H9 (cell line): ENCODE measurements around the gene TRMT1. TPM values are rescaled to one million over a fixed set of nuclear protein-coding genes. Genes with fewer than 3 reads are reported as not detected.

Source experiments
- DNase-seq: peaks from one replicate; pipeline ENCODE4 v3.0.0-alpha.2; 2017
- H2AFZ ChIP-seq: one replicate; pipeline ENCODE4 v1.6.1; 2013; ENCODE audit warnings: mild to moderate bottlenecking, low read length, control low read depth, moderate library complexity
- H2AK5ac ChIP-seq: 2 replicates; pipeline ENCODE4 v1.6.1; 2013; ENCODE audit warnings: low read length, control low read depth, mixed read lengths; ENCODE audit not compliant: insufficient read length
- H2BK120ac ChIP-seq: one replicate; pipeline ENCODE4 v1.6.1; 2013; ENCODE audit warnings: low read depth, mild to moderate bottlenecking, low read length, control low read depth, inconsistent platforms; ENCODE audit not compliant: poor library complexity, severe bottlenecking
- H2BK12ac ChIP-seq: 2 replicates; pipeline ENCODE4 v1.6.1; 2013; ENCODE audit warnings: low read length, control low read depth, mixed read lengths, low read depth; ENCODE audit not compliant: insufficient read length
- H2BK15ac ChIP-seq: 2 replicates; pipeline ENCODE4 v1.6.1; 2013; ENCODE audit warnings: low read depth, low read length, control low read depth
- H2BK20ac ChIP-seq: one replicate; pipeline ENCODE4 v1.6.1; 2013; ENCODE audit warnings: low read depth, mild to moderate bottlenecking, low read length, control low read depth, inconsistent platforms; ENCODE audit not compliant: poor library complexity, severe bottlenecking
- H2BK5ac ChIP-seq: 2 replicates; pipeline ENCODE4 v1.6.1; 2013; ENCODE audit warnings: low read length, control low read depth, mixed read lengths; ENCODE audit not compliant: insufficient read length
- H3K14ac ChIP-seq: 2 replicates; pipeline ENCODE4 v1.6.1; 2013; ENCODE audit warnings: low read length, control low read depth; ENCODE audit not compliant: insufficient read depth
- H3K18ac ChIP-seq: 2 replicates; pipeline ENCODE4 v1.6.1; 2013; ENCODE audit warnings: low read depth, mild to moderate bottlenecking, mixed read lengths, low read length, control low read depth; ENCODE audit not compliant: insufficient read length
- H3K23ac ChIP-seq: 2 replicates; pipeline ENCODE4 v1.6.1; 2013; ENCODE audit warnings: low read length, control low read depth, mixed read lengths, low read depth; ENCODE audit not compliant: insufficient read length
- H3K23me2 ChIP-seq: 2 replicates; pipeline ENCODE4 v1.6.1; 2013; ENCODE audit warnings: low read depth, mild to moderate bottlenecking, mixed read lengths, low read length, control low read depth; ENCODE audit not compliant: insufficient read length, poor library complexity, severe bottlenecking
- H3K27ac ChIP-seq: 2 replicates; pipeline ENCODE4 v1.5.1; 2013; ENCODE audit warnings: low read length, control low read depth, mixed read lengths, low read depth; ENCODE audit not compliant: insufficient read length
- H3K27me3 ChIP-seq: 2 replicates; pipeline ENCODE4 v1.6.1; 2013; ENCODE audit warnings: low read length, control low read depth, inconsistent platforms; ENCODE audit not compliant: insufficient read depth
- H3K4ac ChIP-seq: 2 replicates; pipeline ENCODE4 v1.6.1; 2013; ENCODE audit warnings: low read depth, mild to moderate bottlenecking, control low read depth, inconsistent platforms, low read length, moderate library complexity
- H3K4me1 ChIP-seq: 2 replicates; pipeline ENCODE4 v1.6.1; 2013; ENCODE audit warnings: low read length, control low read depth, inconsistent platforms; ENCODE audit not compliant: insufficient read depth
- H3K4me2 ChIP-seq: 2 replicates; pipeline ENCODE4 v1.6.1; 2013; ENCODE audit warnings: low read length, control low read depth, mixed read lengths; ENCODE audit not compliant: insufficient read length, insufficient read depth
- H3K56ac ChIP-seq: 2 replicates; pipeline ENCODE4 v1.6.1; 2013; ENCODE audit warnings: low read depth, mild to moderate bottlenecking, mixed read lengths, low read length, control low read depth; ENCODE audit not compliant: insufficient read length
- H3K79me1 ChIP-seq: 2 replicates; pipeline ENCODE4 v1.6.1; 2013; ENCODE audit warnings: low read depth, mild to moderate bottlenecking, moderate library complexity, low read length, control low read depth, inconsistent platforms; ENCODE audit not compliant: insufficient read depth, poor library complexity, severe bottlenecking
- H3K79me2 ChIP-seq: 2 replicates; pipeline ENCODE4 v1.6.1; 2013; ENCODE audit warnings: low read length, control low read depth, inconsistent platforms; ENCODE audit not compliant: insufficient read depth
- H3K9ac ChIP-seq: 2 replicates; pipeline ENCODE4 v1.6.1; 2013; ENCODE audit warnings: low read length, control low read depth, mixed read lengths; ENCODE audit not compliant: insufficient read length; ENCODE audit errors: extremely low read depth
- H3K9me3 ChIP-seq: one replicate; pipeline ENCODE4 v1.6.1; 2013; ENCODE audit warnings: low read depth, low read length, inconsistent platforms; ENCODE audit not compliant: control insufficient read depth
- H3T11ph ChIP-seq: one replicate; pipeline ENCODE4 v1.6.1; 2013; ENCODE audit warnings: mild to moderate bottlenecking, low read length, control low read depth, inconsistent platforms
- H4K20me1 ChIP-seq: one replicate; pipeline ENCODE4 v1.6.1; 2013; ENCODE audit not compliant: control insufficient read depth, insufficient read length, insufficient read depth
- H4K5ac ChIP-seq: 2 replicates; pipeline ENCODE4 v1.6.1; 2013; ENCODE audit warnings: low read depth, mild to moderate bottlenecking, mixed read lengths, low read length, control low read depth; ENCODE audit not compliant: insufficient read length
- H4K8ac ChIP-seq: replicated peaks from 2 replicates; pipeline ENCODE4 v1.6.1; 2013; ENCODE audit warnings: low read length, control low read depth, mixed read lengths, low read depth; ENCODE audit not compliant: insufficient read length
- H4K91ac ChIP-seq: 2 replicates; pipeline ENCODE4 v1.6.1; 2013; ENCODE audit warnings: low read depth, mild to moderate bottlenecking, moderate library complexity, mixed read lengths, low read length, control low read depth; ENCODE audit not compliant: insufficient read length
- H3K27ac Mint-ChIP-seq, 3 experiments: 2 replicates in 2 of 3; 3 replicates in 1 of 3; pipeline ENCODE4 v1.8.0; 2020 to 2021; ENCODE audit warnings: mixed read lengths in 3 of 3, mild to moderate bottlenecking in 1 of 3, moderate library complexity in 1 of 3
- H3K27me3 Mint-ChIP-seq: 2 replicates; pipeline ENCODE4 v1.8.0; 2021; ENCODE audit warnings: low read depth, mild to moderate bottlenecking, moderate library complexity, mixed read lengths
- H3K36me3 Mint-ChIP-seq, 3 experiments: 2 replicates in 2 of 3; 3 replicates in 1 of 3; pipeline ENCODE4 v1.8.0; 2020 to 2021; ENCODE audit warnings: low read depth in 3 of 3, mixed read lengths in 3 of 3; ENCODE audit not compliant: insufficient read depth in 1 of 3
- H3K4me1 Mint-ChIP-seq, 2 experiments: 2 replicates each; pipeline ENCODE4 v1.8.0; 2020; ENCODE audit warnings: mixed read lengths in 2 of 2
- H3K4me3 Mint-ChIP-seq, 2 experiments: 2 replicates in 1 of 2; 3 replicates in 1 of 2; pipeline ENCODE4 v1.8.0; 2020 to 2021; ENCODE audit warnings: mild to moderate bottlenecking in 2 of 2, mixed read lengths in 2 of 2, moderate library complexity in 1 of 2
- H3K9me3 Mint-ChIP-seq, 2 experiments: 2 replicates in 1 of 2; 3 replicates in 1 of 2; pipeline ENCODE4 v1.8.0; 2020; ENCODE audit warnings: mild to moderate bottlenecking in 2 of 2, mixed read lengths in 2 of 2, moderate library complexity in 1 of 2
- WGBS: extraction: QIAGEN DNeasy Blood & Tissue Kit; methylation state at CpG from one replicate; pipeline ENCODE4 v1.1.7; 2013; ENCODE audit warnings: missing lambda C conversion rate, low lambda C conversion rate, mixed read lengths; ENCODE audit not compliant: insufficient read length; ENCODE audit errors: extremely low coverage; 5-methylcytosine and 5-hydroxymethylcytosine counted together
- total RNA-seq: library from RNA; stranded (reverse); gene quantifications from 2 replicates; pipeline ENCODE4 v1.2.1, GENCODE V29; 2021
- TF ChIP-seq, protein P1 (sequence below): fragments of 200-600 bp; sonication (generic); conservative IDR thresholded peaks from 3 replicates; pipeline ENCODE4 v1.8.0; 2021; ENCODE audit warnings: antibody characterized with exemption, mild to moderate bottlenecking

The TRMT1 gene
- total RNA-seq, 1 experiment from 2014 or later = 95.7 TPM

DNA sequence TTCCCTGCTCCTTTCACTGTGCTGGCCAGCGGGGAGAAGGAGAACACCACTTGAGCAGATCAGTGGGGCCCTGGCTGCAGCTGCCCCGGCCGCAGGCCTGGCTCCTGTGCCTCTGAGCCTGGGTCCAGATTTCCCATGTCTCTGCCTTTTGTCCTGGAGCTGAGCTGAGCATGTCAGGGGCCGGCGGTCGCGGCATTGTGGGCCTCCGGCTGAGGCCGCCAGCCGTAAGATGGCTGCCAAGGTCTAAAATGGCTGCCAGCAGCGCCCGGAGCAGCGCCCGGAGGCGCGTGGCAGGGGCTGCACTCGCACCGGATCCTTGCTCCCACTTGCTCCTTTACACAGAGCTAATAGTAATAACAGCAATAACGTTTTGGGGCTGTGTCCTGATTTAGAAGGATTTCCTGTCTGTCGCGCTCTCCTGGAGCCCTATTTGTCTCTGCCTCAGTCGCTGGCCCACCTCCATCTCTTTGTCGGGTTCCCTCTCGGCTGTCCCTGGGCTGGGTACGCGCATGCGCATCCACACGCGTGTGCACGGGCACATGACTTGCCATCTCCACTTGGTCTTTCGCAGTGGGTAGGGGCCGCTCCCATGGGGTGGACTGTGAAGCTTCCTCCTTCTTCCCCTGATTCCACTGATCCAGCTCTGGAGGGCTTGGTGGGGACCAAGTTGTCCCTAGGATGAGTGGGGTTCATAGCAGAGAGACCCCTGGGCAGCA, 46.0 kb downstream of the TRMT1 start:
- Histone ChIP-seq H3K4me1 (no peaks in the 10 kb centered on the region), H3K14ac (no peak overlapping the region; the same call in 1 of the 2 replicates), H3K23me2 (no peaks in the 10 kb centered on the region), H3T11ph (no peak overlapping the region), H2AK5ac (no peak overlapping the region), H4K8ac (no peak overlapping the region), H2BK12ac (no peak overlapping the region), H3K9ac (no peak overlapping the region), H3K18ac (no peak overlapping the region), H3K4me2 (no peak overlapping the region), H3K56ac (no peak overlapping the region), H2BK120ac (no peak overlapping the region), H4K91ac (no peak overlapping the region), H4K5ac (no peak overlapping the region), H2AFZ (no peak overlapping the region), H4K20me1 (no peaks in the 10 kb centered on the region), H2BK20ac (no peak overlapping the region), H3K4ac (no peak overlapping the region), H3K9me3 (no peaks in the 10 kb centered on the region), H3K79me1 (no peaks in the 10 kb centered on the region), H3K27ac (no peak overlapping the region), H3K23ac (no peak overlapping the region), H3K27me3 (no peaks in the 10 kb centered on the region; the same call in 1 of the 2 replicates), H2BK5ac (no peak overlapping the region), H3K79me2 (no peaks in the 10 kb centered on the region), H2BK15ac (no peak overlapping the region)
- H3K9me3 Mint-ChIP-seq = no peaks in the 10 kb centered on the region
- WGBS = no CpG with 5 or more reads among the region's 32 CpGs
- H3K27ac Mint-ChIP-seq = no peak overlapping the region
- H3K4me1 Mint-ChIP-seq = peaks cover 0 to 17% of the 10 kb centered on the region in 2 experiments; a peak in 2 of 4 replicates
- TF ChIP-seq, protein P1, sequence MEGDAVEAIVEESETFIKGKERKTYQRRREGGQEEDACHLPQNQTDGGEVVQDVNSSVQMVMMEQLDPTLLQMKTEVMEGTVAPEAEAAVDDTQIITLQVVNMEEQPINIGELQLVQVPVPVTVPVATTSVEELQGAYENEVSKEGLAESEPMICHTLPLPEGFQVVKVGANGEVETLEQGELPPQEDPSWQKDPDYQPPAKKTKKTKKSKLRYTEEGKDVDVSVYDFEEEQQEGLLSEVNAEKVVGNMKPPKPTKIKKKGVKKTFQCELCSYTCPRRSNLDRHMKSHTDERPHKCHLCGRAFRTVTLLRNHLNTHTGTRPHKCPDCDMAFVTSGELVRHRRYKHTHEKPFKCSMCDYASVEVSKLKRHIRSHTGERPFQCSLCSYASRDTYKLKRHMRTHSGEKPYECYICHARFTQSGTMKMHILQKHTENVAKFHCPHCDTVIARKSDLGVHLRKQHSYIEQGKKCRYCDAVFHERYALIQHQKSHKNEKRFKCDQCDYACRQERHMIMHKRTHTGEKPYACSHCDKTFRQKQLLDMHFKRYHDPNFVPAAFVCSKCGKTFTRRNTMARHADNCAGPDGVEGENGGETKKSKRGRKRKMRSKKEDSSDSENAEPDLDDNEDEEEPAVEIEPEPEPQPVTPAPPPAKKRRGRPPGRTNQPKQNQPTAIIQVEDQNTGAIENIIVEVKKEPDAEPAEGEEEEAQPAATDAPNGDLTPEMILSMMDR = no peak
- H3K4me3 Mint-ChIP-seq = no peak overlapping the region
- no peak for DNase-seq
- H3K36me3 Mint-ChIP-seq = peaks cover 0 to 1% (median 0%) of the 10 kb centered on the region in 3 experiments; a peak in 1 of 7 replicates
- peaks cover 71% of the 10 kb centered on the region for H3K27me3 Mint-ChIP-seq
